Spleen (tissue), 7 donors: ENCODE results near the gene MITD1.

Source experiments
- CTCF ChIP-seq, 11 experiments: fragments of 200-600 bp in 7 of 11; fragments of 450-650 bp in 4 of 11; sonication (generic) in 4 of 11; IDR thresholded peaks in 8 of 11; conservative IDR thresholded peaks in 3 of 11; 1 replicate in 7 of 11; 2 replicates in 4 of 11; pipeline versions ENCODE4 v1.4.0 to v1.8.0; 2016 to 2021; ENCODE audit warnings: antibody characterized with exemption in 11 of 11, inconsistent platforms in 4 of 11, mild to moderate bottlenecking in 1 of 11
- POLR2A ChIP-seq, 3 donors: fragments of 450-650 bp; IDR thresholded peaks; one replicate each; pipeline ENCODE4 v1.5.1; 2017; ENCODE audit warnings: antibody characterized with exemption in 3 of 3, mild to moderate bottlenecking in 1 of 3
- POLR2AphosphoS5 ChIP-seq, 3 donors: sonication (generic); formaldehyde crosslinking; IDR thresholded peaks; one replicate each; pipeline ENCODE4 v1.5.1; 2017; ENCODE audit warnings: antibody characterized with exemption in 3 of 3
- donor health status: DM: no; HTN: no; CAD: no; lungs with moderate emphysema.
- donor health status: DM: no; HTN: no; CAD: no.
- donor health status: DM: no; HTN: no; CAD: no.

GRCh38 chr2:99201959-99202678 is 21.3 kb upstream of the MITD1 start:
- TF ChIP-seq POLR2A (IDR thresholded peaks at IDR 0.05) (no peak), CTCF (IDR thresholded peaks at IDR 0.05 in 8 of 11, conservative IDR thresholded peaks at IDR 0.05 in 3 of 11) (no peak), POLR2AphosphoS5 (IDR thresholded peaks at IDR 0.05) (no peak)
